HepG2 (cell line): Measurements from ENCODE around the gene MAMSTR. TPM values are rescaled to one million over a fixed set of nuclear protein-coding genes. Genes with fewer than 3 reads are reported as not detected.
A peak's percentile ranks its signal among the peaks of the same experiment; 100 is the strongest.

ENCODE experiments used
- ADNP ChIP-seq: sonication (generic); formaldehyde crosslinking; IDR thresholded peaks from 2 replicates; pipeline ENCODE4 v1.4.0; 2020; ENCODE audit warnings: missing genetic modification reagents
- GFI1 ChIP-seq: sonication (generic); formaldehyde crosslinking; IDR thresholded peaks from 2 replicates; pipeline ENCODE4 v1.5.0; 2020; ENCODE audit warnings: missing genetic modification reagents, mild to moderate bottlenecking, borderline replicate concordance
- HNF4G ChIP-seq, 2 experiments: sonication (generic) in 1 of 2; formaldehyde crosslinking in 1 of 2; IDR thresholded peaks; 2 replicates each; pipeline versions ENCODE4 v1.4.0 to v1.6.1; 2011 to 2020; ENCODE audit warnings: borderline replicate concordance in 2 of 2, low read depth in 2 of 2, mild to moderate bottlenecking in 2 of 2, low read length in 1 of 2, missing genetic modification reagents in 1 of 2, moderate library complexity in 1 of 2
- KAT7 ChIP-seq: IDR thresholded peaks from 2 replicates; pipeline ENCODE4 v1.6.1; 2018; ENCODE audit warnings: borderline replicate concordance, missing compliant biosample characterization
- KDM6A ChIP-seq: IDR thresholded peaks from 2 replicates; pipeline ENCODE4 v1.6.1; 2016; ENCODE audit warnings: low read depth
- MBD4 ChIP-seq: IDR thresholded peaks from 2 replicates; pipeline ENCODE4 v1.6.1; 2012; ENCODE audit warnings: low read length, inconsistent platforms, borderline replicate concordance
- MIER2 ChIP-seq: IDR thresholded peaks from 2 replicates; pipeline ENCODE4 v1.6.1; 2016; ENCODE audit warnings: missing biosample characterization, missing genetic modification reagents
- NFE2L2 ChIP-seq: fragments of 150-350 bp; IDR thresholded peaks from 2 replicates; pipeline ENCODE4 v1.6.1; 2014; ENCODE audit warnings: low read length
- NFKBIZ ChIP-seq: IDR thresholded peaks from 2 replicates; pipeline ENCODE4 v1.6.1; 2018; ENCODE audit warnings: missing genetic modification reagents, missing compliant biosample characterization
- PBX3 ChIP-seq: sonication (generic); formaldehyde crosslinking; IDR thresholded peaks from 2 replicates; pipeline ENCODE4 v1.8.1; 2023; ENCODE audit warnings: missing genetic modification reagents, inconsistent platforms, borderline replicate concordance
- ZBTB1 ChIP-seq: sonication (generic); formaldehyde crosslinking; IDR thresholded peaks from 2 replicates; pipeline ENCODE4 v1.4.0; 2020; ENCODE audit warnings: missing genetic modification reagents, borderline replicate concordance
- ZNF296 ChIP-seq: sonication (generic); formaldehyde crosslinking; conservative IDR thresholded peaks from 2 replicates; pipeline ENCODE4 v1.5.0; 2020; ENCODE audit warnings: mild to moderate bottlenecking, missing genetic modification reagents
- ZNF614 ChIP-seq: IDR thresholded peaks from 2 replicates; pipeline ENCODE4 v1.6.1; 2018; ENCODE audit warnings: missing biosample characterization, missing genetic modification reagents, inconsistent platforms, borderline replicate concordance
- ZUFSP ChIP-seq: sonication (generic); formaldehyde crosslinking; IDR thresholded peaks from 2 replicates; pipeline ENCODE4 v1.9.0; 2021; ENCODE audit warnings: missing genetic modification reagents, mild to moderate bottlenecking, borderline replicate concordance
- polyA plus RNA-seq, 8 experiments: library from polyadenylated mRNA; depleted of rRNA in 3 of 8; stranded (reverse) in 7 of 8; unstranded in 1 of 8; fragments of >200 nt; fragmentation: Illumina TruSeq in 4 of 8; extraction: Trizol in 4 of 8; gene quantifications; 2 replicates each; pipeline versions ENCODE4 v1.2.1 to v1.2.3, GENCODE V29; 2011 to 2016; ENCODE audit warnings: low read depth in 4 of 8, missing spikeins in 1 of 8, mixed read lengths in 1 of 8; ENCODE audit not compliant: insufficient read depth in 1 of 8
- total RNA-seq, 5 experiments: library from RNA; depleted of rRNA; stranded (reverse); fragments of >200 nt; fragmentation: Illumina TruSeq; extraction: Trizol; gene quantifications; 2 replicates each; pipeline ENCODE4 v1.2.3, GENCODE V29; 2016; ENCODE audit warnings: low read depth in 1 of 5
- TF ChIP-seq, protein P1 (sequence below): sonication (generic); formaldehyde crosslinking; IDR thresholded peaks from 2 replicates; pipeline ENCODE4 v1.4.0; 2020; ENCODE audit warnings: missing genetic modification reagents, borderline replicate concordance

The MAMSTR gene
- total and polyA plus RNA-seq, 2 of the 13 experiments (the other 11 are each of a cell fraction or from before 2014, with no cell fraction given), result 2.2 to 2.4 TPM

GRCh38 chr19:48738557-48739403, 19.3 kb upstream of the MAMSTR start (continued):
- TF ChIP-seq KAT7 (CRISPR knock-in tag) (no peak), MIER2 (CRISPR knock-in tag) (no peak), ADNP (CRISPR knock-in tag) (no peak), ZNF296 (CRISPR knock-in tag) (no peak), NFE2L2 (no peak), KDM6A (CRISPR knock-in tag) (no peak), NFKBIZ (CRISPR knock-in tag) (no peak), MBD4 (no peak), HNF4G (IDR thresholded peaks at IDR 0.05; ENCODE audit: borderline replicate concordance, low read depth, low read length) (peak; percentile 4; the same call in 1 of the 2 replicates), HNF4G (CRISPR knock-in tag; IDR thresholded peaks at IDR 0.05; ENCODE audit: borderline replicate concordance, low read depth) (no peak), GFI1 (CRISPR knock-in tag) (peak; percentile 23; the same call in 1 of the 2 replicates), ZBTB1 (CRISPR knock-in tag) (no peak), PBX3 (CRISPR knock-in tag) (no peak), ZUFSP (CRISPR knock-in tag) (no peak), ZNF614 (CRISPR knock-in tag) (no peak)
- TF ChIP-seq, protein P1, sequence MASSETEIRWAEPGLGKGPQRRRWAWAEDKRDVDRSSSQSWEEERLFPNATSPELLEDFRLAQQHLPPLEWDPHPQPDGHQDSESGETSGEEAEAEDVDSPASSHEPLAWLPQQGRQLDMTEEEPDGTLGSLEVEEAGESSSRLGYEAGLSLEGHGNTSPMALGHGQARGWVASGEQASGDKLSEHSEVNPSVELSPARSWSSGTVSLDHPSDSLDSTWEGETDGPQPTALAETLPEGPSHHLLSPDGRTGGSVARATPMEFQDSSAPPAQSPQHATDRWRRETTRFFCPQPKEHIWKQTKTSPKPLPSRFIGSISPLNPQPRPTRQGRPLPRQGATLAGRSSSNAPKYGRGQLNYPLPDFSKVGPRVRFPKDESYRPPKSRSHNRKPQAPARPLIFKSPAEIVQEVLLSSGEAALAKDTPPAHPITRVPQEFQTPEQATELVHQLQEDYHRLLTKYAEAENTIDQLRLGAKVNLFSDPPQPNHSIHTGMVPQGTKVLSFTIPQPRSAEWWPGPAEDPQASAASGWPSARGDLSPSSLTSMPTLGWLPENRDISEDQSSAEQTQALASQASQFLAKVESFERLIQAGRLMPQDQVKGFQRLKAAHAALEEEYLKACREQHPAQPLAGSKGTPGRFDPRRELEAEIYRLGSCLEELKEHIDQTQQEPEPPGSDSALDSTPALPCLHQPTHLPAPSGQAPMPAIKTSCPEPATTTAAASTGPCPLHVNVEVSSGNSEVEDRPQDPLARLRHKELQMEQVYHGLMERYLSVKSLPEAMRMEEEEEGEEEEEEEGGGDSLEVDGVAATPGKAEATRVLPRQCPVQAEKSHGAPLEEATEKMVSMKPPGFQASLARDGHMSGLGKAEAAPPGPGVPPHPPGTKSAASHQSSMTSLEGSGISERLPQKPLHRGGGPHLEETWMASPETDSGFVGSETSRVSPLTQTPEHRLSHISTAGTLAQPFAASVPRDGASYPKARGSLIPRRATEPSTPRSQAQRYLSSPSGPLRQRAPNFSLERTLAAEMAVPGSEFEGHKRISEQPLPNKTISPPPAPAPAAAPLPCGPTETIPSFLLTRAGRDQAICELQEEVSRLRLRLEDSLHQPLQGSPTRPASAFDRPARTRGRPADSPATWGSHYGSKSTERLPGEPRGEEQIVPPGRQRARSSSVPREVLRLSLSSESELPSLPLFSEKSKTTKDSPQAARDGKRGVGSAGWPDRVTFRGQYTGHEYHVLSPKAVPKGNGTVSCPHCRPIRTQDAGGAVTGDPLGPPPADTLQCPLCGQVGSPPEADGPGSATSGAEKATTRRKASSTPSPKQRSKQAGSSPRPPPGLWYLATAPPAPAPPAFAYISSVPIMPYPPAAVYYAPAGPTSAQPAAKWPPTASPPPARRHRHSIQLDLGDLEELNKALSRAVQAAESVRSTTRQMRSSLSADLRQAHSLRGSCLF, result no peak
